Stimulated activated CD8-positive, alpha-beta memory T cell treated with anti-CD3 and anti-CD28 coated beads, Interleukin-15, amount 100 ng/mL, for 24 hours (primary cell): ENCODE data around the gene NAA25.
"Not testable (repeated sequence)": the region's sequence is repeated elsewhere in the genome, so short reads cannot be mapped to it uniquely, and the experiment has no call there.

ENCODE experiments used
- DNase-seq: peaks from one replicate; pipeline ENCODE4 v3.0.0-alpha.2; 2020; ENCODE audit warnings: low read depth

NAA25 gene

GRCh38 chr12:112009596-112009995 lies 99.0 kb downstream of the NAA25 start:
- DNase-seq: not testable (repeated sequence)

- DNase-seq: no peak
These were observed 99.7 kb downstream of the NAA25 start for GRCh38 chr12:112008918-112009317.

GRCh38 chr12:112007945-112008344 lies 100.6 kb downstream of the NAA25 start:
- DNase-seq: no peak

- no peak for DNase-seq
These were observed 102.9 kb downstream of the NAA25 start for GRCh38 chr12:112005419-112006395.

GRCh38 chr12:112004041-112004440 lies 104.5 kb downstream of the NAA25 start:
- DNase-seq: no peak

GRCh38 chr12:112001576-112001975 lies 107.0 kb downstream of the NAA25 start:
- no peak for DNase-seq

- DNase-seq: no peak
These were observed 107.8 kb downstream of the NAA25 start for GRCh38 chr12:112000820-112001219.

- DNase-seq: not testable (repeated sequence)
These were observed 109.5 kb downstream of the NAA25 start for GRCh38 chr12:111999129-111999528.

GRCh38 chr12:111998015-111998414 lies 110.6 kb downstream of the NAA25 start:
- no peak for DNase-seq

- no peak for DNase-seq
These were observed 111.3 kb downstream of the NAA25 start for GRCh38 chr12:111997300-111997699.

GRCh38 chr12:111995782-111996480 lies 112.7 kb downstream of the NAA25 start:
- no peak for DNase-seq

GRCh38 chr12:111994211-111995111 lies 114.1 kb downstream of the NAA25 start:
- DNase-seq: not testable (repeated sequence)

- DNase-seq: no peak
These were observed 115.1 kb downstream of the NAA25 start for GRCh38 chr12:111993292-111994150.

GRCh38 chr12:111992464-111992863 lies 116.1 kb downstream of the NAA25 start:
- DNase-seq: no peak

- DNase-seq: no peak
These were observed 116.6 kb downstream of the NAA25 start for GRCh38 chr12:111991946-111992345.

- DNase-seq: no peak
These were observed 117.0 kb downstream of the NAA25 start for GRCh38 chr12:111991535-111991934.

- DNase-seq: no peak
These were observed 123.8 kb downstream of the NAA25 start for GRCh38 chr12:111984820-111985219.

GRCh38 chr12:111981987-111982386 lies 126.6 kb downstream of the NAA25 start:
- no peak for DNase-seq

- no peak for DNase-seq
These were observed 128.0 kb downstream of the NAA25 start for GRCh38 chr12:111980598-111980997.

GRCh38 chr12:111978545-111978944 lies 130.0 kb downstream of the NAA25 start:
- no peak for DNase-seq

GRCh38 chr12:111976860-111977259 lies 131.7 kb downstream of the NAA25 start:
- no peak for DNase-seq
